ENCODE data around the gene CD7.

Gene CD7

DNA sequence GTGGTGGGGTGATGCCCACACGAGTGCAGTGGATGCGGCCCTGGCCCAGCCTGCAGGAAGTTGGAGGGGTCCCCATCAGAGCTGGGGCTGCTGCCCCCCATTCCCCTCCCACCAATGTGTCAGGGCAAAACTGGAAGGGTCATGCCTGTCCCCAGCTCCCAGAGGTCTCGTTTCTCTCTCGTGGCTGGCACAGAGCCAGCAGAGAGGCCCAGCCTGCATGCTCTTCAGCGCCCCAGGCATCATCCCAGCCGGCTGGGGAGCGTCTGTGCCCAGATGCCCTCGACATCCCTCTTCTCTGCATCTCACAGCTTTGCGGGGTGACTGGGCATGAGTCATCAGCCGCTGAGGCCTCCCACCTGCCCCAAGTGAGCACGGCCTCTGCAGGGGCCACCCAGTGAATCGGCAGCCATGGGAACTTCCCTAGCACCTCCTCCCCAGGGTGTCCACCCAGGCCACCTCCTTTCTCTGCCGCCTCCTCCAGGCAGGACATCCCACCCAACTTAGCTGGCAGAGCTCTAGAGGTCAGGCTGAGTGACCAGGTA is 34.1 kb downstream of the CD7 start:
- no peak for DNase-seq
- TF ChIP-seq, protein P1, sequence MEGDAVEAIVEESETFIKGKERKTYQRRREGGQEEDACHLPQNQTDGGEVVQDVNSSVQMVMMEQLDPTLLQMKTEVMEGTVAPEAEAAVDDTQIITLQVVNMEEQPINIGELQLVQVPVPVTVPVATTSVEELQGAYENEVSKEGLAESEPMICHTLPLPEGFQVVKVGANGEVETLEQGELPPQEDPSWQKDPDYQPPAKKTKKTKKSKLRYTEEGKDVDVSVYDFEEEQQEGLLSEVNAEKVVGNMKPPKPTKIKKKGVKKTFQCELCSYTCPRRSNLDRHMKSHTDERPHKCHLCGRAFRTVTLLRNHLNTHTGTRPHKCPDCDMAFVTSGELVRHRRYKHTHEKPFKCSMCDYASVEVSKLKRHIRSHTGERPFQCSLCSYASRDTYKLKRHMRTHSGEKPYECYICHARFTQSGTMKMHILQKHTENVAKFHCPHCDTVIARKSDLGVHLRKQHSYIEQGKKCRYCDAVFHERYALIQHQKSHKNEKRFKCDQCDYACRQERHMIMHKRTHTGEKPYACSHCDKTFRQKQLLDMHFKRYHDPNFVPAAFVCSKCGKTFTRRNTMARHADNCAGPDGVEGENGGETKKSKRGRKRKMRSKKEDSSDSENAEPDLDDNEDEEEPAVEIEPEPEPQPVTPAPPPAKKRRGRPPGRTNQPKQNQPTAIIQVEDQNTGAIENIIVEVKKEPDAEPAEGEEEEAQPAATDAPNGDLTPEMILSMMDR (IDR thresholded peaks at IDR 0.05; ENCODE audit: low read depth, low read length) = no peak
- peaks cover under 1% of the 10 kb centered on the region for H3K36me3 ChIP-seq
- H3K4me3 ChIP-seq (ENCODE audit: low read depth, low read length) = no peak overlapping the region
- H3K27me3 ChIP-seq (ENCODE audit: insufficient read depth, low read depth, severe bottlenecking) = no peaks in the 10 kb centered on the region
- H3K27ac ChIP-seq = no peak overlapping the region
- H3K9me3 ChIP-seq (ENCODE audit: severe bottlenecking) = peaks cover 9% of the 10 kb centered on the region

DNA sequence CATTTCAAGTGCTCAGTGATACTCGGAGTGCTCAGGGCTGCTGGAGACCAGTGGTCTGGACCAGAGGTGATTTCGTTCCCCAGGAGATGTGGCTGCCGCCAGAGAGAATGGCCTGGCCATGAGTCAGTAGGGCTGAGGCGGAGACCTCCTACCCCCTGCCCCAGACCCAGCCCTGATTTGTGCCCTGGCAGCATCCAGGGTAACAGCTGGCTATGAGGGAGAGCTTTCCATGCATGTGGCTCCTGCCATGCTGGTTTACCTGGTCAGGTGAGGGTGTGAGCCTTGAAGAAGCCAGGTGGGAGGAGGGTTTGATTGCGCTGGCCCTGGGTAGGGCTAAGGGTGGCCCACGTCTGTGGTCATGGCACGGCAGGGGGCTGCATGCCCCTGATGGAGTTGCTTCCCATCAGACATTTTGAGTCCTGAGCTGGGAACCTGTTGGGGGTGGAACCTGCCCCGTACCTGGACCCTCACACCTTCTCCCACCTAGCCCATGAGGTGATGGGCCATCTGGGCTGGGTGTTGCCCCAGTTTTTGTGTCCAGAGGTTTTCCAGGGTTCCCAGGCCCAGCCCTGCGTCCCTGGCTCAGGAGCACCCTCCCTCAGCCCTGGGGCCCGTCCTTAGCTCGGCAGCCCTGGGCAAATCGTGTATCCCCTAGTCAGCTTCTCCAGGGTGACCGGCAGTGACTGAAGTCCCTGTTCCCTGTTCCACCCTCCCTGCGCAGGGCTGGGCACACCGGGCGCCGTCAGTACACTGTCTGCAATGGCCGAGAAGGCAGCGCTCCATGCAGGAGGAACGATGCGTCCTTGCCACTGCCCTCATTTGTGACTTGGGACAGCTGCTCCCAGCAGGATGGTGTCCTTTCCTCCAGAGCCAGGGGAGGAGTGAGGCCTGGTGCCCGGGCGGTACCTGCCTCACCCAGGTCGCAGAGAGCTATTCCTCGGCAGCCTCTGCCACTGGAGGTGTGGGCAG is 34.9 kb downstream of the CD7 start:
- Histone ChIP-seq H3K4me3 (ENCODE audit: low read depth, low read length) (no peak overlapping the region), H3K27ac (no peak overlapping the region), H3K27me3 (ENCODE audit: insufficient read depth, low read depth, severe bottlenecking) (no peaks in the 10 kb centered on the region), H3K36me3 (peaks cover 6% of the 10 kb centered on the region), H3K9me3 (ENCODE audit: severe bottlenecking) (peaks cover 9% of the 10 kb centered on the region)
- no peak for DNase-seq
- TF ChIP-seq, protein P1 (IDR thresholded peaks at IDR 0.05; ENCODE audit: low read depth, low read length) = no peak

DNA sequence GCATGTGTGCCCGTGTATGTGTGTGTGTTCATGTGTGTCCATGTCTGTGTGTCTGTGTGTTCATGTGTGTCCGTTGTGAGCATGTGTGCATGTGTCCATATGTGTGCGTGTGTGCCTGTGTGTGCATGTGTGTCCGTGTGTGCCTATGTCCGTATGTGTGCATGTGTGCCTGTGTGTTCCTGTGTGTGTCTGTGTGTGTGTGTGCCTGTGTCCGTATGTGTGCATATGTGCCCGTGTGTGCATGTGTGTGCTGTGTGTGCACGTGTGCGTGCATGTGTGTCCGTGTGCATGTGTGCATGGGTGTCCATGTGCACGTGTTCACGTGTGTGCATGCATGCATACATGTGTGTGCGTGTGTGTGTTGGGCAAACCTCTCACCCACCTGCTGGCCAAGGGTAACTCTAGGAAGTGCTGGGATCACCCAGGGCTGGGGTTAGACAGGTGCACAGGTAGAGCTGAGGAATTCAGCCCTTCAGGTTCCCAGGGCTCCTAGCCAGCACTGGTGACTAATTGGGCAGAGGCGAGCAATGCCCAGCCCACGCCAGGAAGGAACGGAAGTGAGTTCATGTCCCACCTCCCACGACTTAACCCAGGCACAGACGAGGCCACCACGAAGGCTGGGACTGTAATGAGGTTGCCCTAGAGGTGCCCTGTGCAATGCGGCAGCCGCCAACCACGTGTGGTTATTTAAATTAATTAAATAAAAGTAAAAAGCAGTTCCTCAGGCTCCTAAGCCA is 35.7 kb downstream of the CD7 start:
- no peak overlapping the region for H3K27ac ChIP-seq
- TF ChIP-seq, protein P1 (IDR thresholded peaks at IDR 0.05; ENCODE audit: low read depth, low read length) = no peak
- DNase-seq = no peak
- H3K27me3 ChIP-seq (ENCODE audit: insufficient read depth, low read depth, severe bottlenecking) = no peaks in the 10 kb centered on the region
- peaks cover 2% of the 10 kb centered on the region for H3K9me3 ChIP-seq (ENCODE audit: severe bottlenecking)
- H3K36me3 ChIP-seq = peaks cover 6% of the 10 kb centered on the region
- H3K4me3 ChIP-seq (ENCODE audit: low read depth, low read length) = no peak overlapping the region

DNA sequence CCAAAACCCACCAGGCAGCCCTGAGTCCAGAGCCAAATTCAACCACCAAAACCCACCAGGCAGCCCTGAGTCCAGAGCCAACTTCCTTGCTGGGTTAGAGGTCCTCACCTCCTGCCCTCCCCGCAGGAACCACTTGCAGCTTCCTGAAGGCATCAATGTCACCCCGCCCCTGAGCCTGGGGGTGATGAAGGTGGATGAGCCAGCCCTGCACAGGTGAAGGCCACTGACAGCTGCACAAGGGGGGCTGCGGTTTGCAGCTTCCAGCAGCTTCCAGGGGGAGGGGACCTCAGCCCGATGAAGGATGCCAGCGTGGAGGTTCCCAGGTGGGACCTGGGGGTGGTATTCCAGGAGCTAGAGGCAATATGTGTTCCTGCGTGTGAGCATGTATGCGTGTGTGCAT is 36.3 kb downstream of the CD7 start:
- no peaks in the 10 kb centered on the region for H3K27me3 ChIP-seq (ENCODE audit: insufficient read depth, low read depth, severe bottlenecking)
- DNase-seq = no peak
- H3K27ac ChIP-seq = no peak overlapping the region
- H3K36me3 ChIP-seq = peaks cover 6% of the 10 kb centered on the region
- H3K9me3 ChIP-seq (ENCODE audit: severe bottlenecking) = peaks cover 2% of the 10 kb centered on the region
- H3K4me3 ChIP-seq (ENCODE audit: low read depth, low read length) = no peak overlapping the region
- TF ChIP-seq, protein P1 (IDR thresholded peaks at IDR 0.05; ENCODE audit: low read depth, low read length) = no peak

DNA sequence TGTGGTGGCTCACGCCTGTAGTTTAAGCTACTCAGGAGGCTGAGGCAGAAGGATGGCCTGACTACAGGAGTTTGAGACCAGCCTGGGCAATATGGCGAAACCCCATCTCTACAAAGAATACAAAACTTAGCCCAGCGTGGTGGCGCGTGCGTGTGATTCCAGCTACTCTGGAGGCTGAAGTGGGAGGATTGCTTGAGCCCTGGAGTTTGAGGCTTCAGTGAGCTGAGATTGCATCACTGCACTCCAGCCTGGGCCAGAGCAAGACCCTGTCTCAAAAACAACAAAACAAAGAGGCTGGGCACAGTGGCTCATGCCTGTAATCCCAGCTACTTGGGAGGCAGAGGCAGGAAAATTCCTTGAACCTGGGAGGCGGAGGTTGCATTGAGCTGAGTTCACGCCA is 36.9 kb downstream of the CD7 start:
- Histone ChIP-seq H3K27ac (no peak overlapping the region), H3K27me3 (ENCODE audit: insufficient read depth, low read depth, severe bottlenecking) (no peaks in the 10 kb centered on the region), H3K4me3 (ENCODE audit: low read depth, low read length) (no peak overlapping the region), H3K9me3 (ENCODE audit: severe bottlenecking) (peaks cover 2% of the 10 kb centered on the region), H3K36me3 (peaks cover 6% of the 10 kb centered on the region)
- no peak for DNase-seq
- TF ChIP-seq, protein P1 (IDR thresholded peaks at IDR 0.05; ENCODE audit: low read depth, low read length) = no peak
